Liver (tissue), 9 donors: ENCODE measurements around the gene CABLES1. TPM values are rescaled to one million over a fixed set of nuclear protein-coding genes. Genes with fewer than 3 reads are reported as not detected.

Experiments
- DNase-seq: peaks from one replicate; pipeline ENCODE4 v3.0.0-alpha.2; 2017; ENCODE audit warnings: low spot score
- H3K27ac ChIP-seq, 2 donors: one replicate each; pipeline ENCODE4 v1.7.0; 2013; ENCODE audit warnings: inconsistent platforms in 2 of 2, low read length in 2 of 2, control low read depth in 1 of 2, low read depth in 1 of 2, mild to moderate bottlenecking in 1 of 2
- H3K27me3 ChIP-seq, 4 donors: one replicate each; pipeline versions ENCODE4 v1.6.1 to v1.7.0; 2013; ENCODE audit warnings: low read length in 3 of 4, inconsistent platforms in 1 of 4, mild to moderate bottlenecking in 1 of 4, moderate library complexity in 1 of 4; ENCODE audit not compliant: control insufficient read depth in 4 of 4, insufficient read depth in 4 of 4
- H3K36me3 ChIP-seq, 4 donors: one replicate each; pipeline versions ENCODE4 v1.6.1 to v1.7.0; 2013; ENCODE audit warnings: low read length in 3 of 4, mild to moderate bottlenecking in 3 of 4, low read depth in 1 of 4, moderate library complexity in 1 of 4; ENCODE audit not compliant: control insufficient read depth in 4 of 4, insufficient read depth in 3 of 4
- H3K4me1 ChIP-seq, 4 donors: one replicate each; pipeline versions ENCODE4 v1.6.1 to v1.7.0; 2013; ENCODE audit warnings: low read length in 3 of 4, mild to moderate bottlenecking in 3 of 4, moderate library complexity in 1 of 4; ENCODE audit not compliant: control insufficient read depth in 4 of 4, insufficient read depth in 4 of 4
- H3K4me3 ChIP-seq, 3 donors: one replicate each; pipeline versions ENCODE4 v1.6.1 to v1.7.0; 2013; ENCODE audit warnings: low read length in 3 of 3, control low read depth in 1 of 3, low read depth in 1 of 3, mild to moderate bottlenecking in 1 of 3
- H3K9ac ChIP-seq, 2 donors: one replicate each; pipeline ENCODE4 v1.7.0; 2013; ENCODE audit warnings: low read length in 2 of 2, mild to moderate bottlenecking in 2 of 2, moderate library complexity in 2 of 2, control low read depth in 1 of 2, low read depth in 1 of 2
- H3K9me3 ChIP-seq, 4 donors: one replicate each; pipeline versions ENCODE4 v1.6.1 to v1.7.0; 2013; ENCODE audit warnings: low read length in 3 of 4; ENCODE audit not compliant: control insufficient read depth in 4 of 4
- EGR1 ChIP-seq, 2 donors: IDR thresholded peaks; 2 replicates each; pipeline ENCODE4 v1.6.1; 2016 to 2018; ENCODE audit warnings: antibody characterized with exemption in 2 of 2, low read depth in 2 of 2
- FOXA1 ChIP-seq: IDR thresholded peaks from 2 replicates; pipeline ENCODE4 v1.6.1; 2016; ENCODE audit warnings: antibody characterized with exemption
- HNF4A ChIP-seq, 2 donors: conservative IDR thresholded peaks; 2 replicates each; pipeline ENCODE4 v1.6.1; 2016; ENCODE audit warnings: antibody characterized with exemption in 2 of 2, mild to moderate bottlenecking in 2 of 2
- HNF4G ChIP-seq: IDR thresholded peaks from 2 replicates; pipeline ENCODE4 v1.6.1; 2016; ENCODE audit warnings: antibody characterized with exemption
- NR2F2 ChIP-seq: IDR thresholded peaks from 2 replicates; pipeline ENCODE4 v1.6.1; 2016; ENCODE audit warnings: antibody characterized with exemption
- RAD21 ChIP-seq, 2 donors: IDR thresholded peaks; 2 replicates each; pipeline ENCODE4 v1.6.1; 2016; ENCODE audit warnings: antibody characterized with exemption in 2 of 2, mild to moderate bottlenecking in 2 of 2
- RXRA ChIP-seq, 2 donors: IDR thresholded peaks; 2 replicates each; pipeline ENCODE4 v1.6.1; 2017 to 2018; ENCODE audit warnings: antibody characterized with exemption in 2 of 2, mild to moderate bottlenecking in 1 of 2
- SP1 ChIP-seq: IDR thresholded peaks from 2 replicates; pipeline ENCODE4 v1.6.1; 2018; ENCODE audit warnings: antibody characterized with exemption, mild to moderate bottlenecking
- YY1 ChIP-seq: IDR thresholded peaks from 2 replicates; pipeline ENCODE4 v1.6.1; 2016; ENCODE audit warnings: antibody characterized with exemption, mild to moderate bottlenecking
- WGBS: extraction: QIAGEN DNeasy Blood & Tissue Kit; methylation state at CpG from one replicate; pipeline ENCODE4 v1.1.7; 2013; 5-methylcytosine and 5-hydroxymethylcytosine counted together
- polyA plus RNA-seq, 2 donors: library from polyadenylated mRNA; stranded (reverse) in 1 of 2; unstranded in 1 of 2; fragments of 200-250 nt in 1 of 2; fragments of >200 nt in 1 of 2; fragmentation: Nextera tagmentation in 1 of 2; extraction: Ambion mirVana in 1 of 2; gene quantifications; one replicate each; pipeline versions ENCODE4 v1.2.1 to v1.2.3, GENCODE V29; 2013 to 2015
- total RNA-seq, 2 donors: library from RNA; depleted of rRNA; stranded (reverse); fragments of >200 nt; gene quantifications; one replicate each; pipeline ENCODE4 v1.2.3, GENCODE V29; 2014
- TF ChIP-seq, protein P1 (sequence below): IDR thresholded peaks from 2 replicates; pipeline ENCODE4 v1.6.1; 2016; ENCODE audit warnings: antibody characterized with exemption, mild to moderate bottlenecking
- donor health status: healthy.
- donor health status: healthy.
- donor health status: healthy.
- donor health status: healthy.
- donor health status: healthy.

The CABLES1 gene
- total and polyA plus RNA-seq, 4 donors, result 3.3 to 8.9 (median 4.5) TPM

- 83% methylated on average over 8 of the region's 8 CpGs for WGBS
- TF ChIP-seq YY1 (no peak), RAD21 (IDR thresholded peaks at IDR 0.05) (peak; percentile 14 to 33), HNF4G (no peak), FOXA1 (no peak), NR2F2 (peak; percentile 75), RXRA (IDR thresholded peaks at IDR 0.05) (peak in 1 of 2 donors; percentile 12), EGR1 (IDR thresholded peaks at IDR 0.05; ENCODE audit: low read depth in 2 of 2) (no peak)
- TF ChIP-seq, protein P1, sequence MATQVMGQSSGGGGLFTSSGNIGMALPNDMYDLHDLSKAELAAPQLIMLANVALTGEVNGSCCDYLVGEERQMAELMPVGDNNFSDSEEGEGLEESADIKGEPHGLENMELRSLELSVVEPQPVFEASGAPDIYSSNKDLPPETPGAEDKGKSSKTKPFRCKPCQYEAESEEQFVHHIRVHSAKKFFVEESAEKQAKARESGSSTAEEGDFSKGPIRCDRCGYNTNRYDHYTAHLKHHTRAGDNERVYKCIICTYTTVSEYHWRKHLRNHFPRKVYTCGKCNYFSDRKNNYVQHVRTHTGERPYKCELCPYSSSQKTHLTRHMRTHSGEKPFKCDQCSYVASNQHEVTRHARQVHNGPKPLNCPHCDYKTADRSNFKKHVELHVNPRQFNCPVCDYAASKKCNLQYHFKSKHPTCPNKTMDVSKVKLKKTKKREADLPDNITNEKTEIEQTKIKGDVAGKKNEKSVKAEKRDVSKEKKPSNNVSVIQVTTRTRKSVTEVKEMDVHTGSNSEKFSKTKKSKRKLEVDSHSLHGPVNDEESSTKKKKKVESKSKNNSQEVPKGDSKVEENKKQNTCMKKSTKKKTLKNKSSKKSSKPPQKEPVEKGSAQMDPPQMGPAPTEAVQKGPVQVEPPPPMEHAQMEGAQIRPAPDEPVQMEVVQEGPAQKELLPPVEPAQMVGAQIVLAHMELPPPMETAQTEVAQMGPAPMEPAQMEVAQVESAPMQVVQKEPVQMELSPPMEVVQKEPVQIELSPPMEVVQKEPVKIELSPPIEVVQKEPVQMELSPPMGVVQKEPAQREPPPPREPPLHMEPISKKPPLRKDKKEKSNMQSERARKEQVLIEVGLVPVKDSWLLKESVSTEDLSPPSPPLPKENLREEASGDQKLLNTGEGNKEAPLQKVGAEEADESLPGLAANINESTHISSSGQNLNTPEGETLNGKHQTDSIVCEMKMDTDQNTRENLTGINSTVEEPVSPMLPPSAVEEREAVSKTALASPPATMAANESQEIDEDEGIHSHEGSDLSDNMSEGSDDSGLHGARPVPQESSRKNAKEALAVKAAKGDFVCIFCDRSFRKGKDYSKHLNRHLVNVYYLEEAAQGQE, result no peak
- Histone ChIP-seq H3K9me3 (no peaks in the 10 kb centered on the region), H3K4me3 (no peak overlapping the region), H3K27ac (no peak overlapping the region), H3K27me3 (no peaks in the 10 kb centered on the region), H3K9ac (no peak overlapping the region), H3K36me3 (no peaks in the 10 kb centered on the region), H3K4me1 (peaks cover 0 to 1% (median 0%) of the 10 kb centered on the region in 4 donors)
- no peak for DNase-seq
Observed at GRCh38 chr18:23302851-23303527, 167.7 kb downstream of the CABLES1 start.

GRCh38 chr18:23306822-23307221 is 171.5 kb downstream of the CABLES1 start:
- 85% methylated on average over 6 of the region's 6 CpGs for WGBS
- no peak overlapping the region for H3K27ac ChIP-seq
- peaks cover 0 to 1% (median 0%) of the 10 kb centered on the region in 4 donors for H3K4me1 ChIP-seq
- DNase-seq, result no peak
- no peaks in the 10 kb centered on the region for H3K27me3 ChIP-seq
- TF ChIP-seq SP1, result no peak
- no peak overlapping the region for H3K4me3 ChIP-seq
- no peak overlapping the region for H3K9ac ChIP-seq
- H3K9me3 ChIP-seq, result no peaks in the 10 kb centered on the region
- H3K36me3 ChIP-seq, result no peaks in the 10 kb centered on the region

DNA sequence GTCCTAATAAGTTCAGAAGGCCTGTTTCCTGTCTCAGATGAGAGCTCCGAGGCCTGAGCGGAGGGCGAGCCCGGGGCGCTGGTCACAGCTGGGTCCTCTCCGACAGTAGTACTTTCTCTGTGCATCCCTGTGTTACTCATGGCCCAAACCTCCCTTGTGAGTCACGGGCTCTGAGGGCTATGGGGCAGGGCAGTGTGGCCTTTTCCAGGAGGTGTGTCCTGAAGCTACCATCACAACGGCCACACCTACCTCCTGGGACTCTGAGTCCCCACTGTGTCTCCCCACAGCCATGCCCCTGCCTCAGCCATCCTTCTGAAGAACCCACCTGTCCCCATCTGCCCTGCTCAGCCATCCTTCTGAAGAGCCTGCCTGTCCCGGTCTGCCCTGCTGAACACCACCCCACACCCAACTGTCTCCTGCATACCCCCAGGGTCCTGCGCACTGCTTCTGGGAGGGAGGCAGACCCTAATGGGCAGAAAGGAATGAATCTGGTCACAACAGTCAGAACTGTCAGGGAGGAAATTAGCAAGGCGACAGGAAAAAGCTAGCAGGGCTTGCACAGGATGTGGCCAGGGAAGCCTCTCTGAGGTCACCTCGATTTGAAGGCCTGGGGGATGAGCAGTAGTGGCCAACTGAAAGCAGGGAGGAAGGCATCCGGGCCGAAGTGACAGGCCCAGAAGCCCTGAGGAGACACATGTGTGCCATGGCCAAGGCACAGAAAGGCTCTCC is 172.4 kb downstream of the CABLES1 start:
- H3K27me3 ChIP-seq, result no peaks in the 10 kb centered on the region
- no peak overlapping the region for H3K9ac ChIP-seq
- no peak overlapping the region for H3K4me3 ChIP-seq
- TF ChIP-seq NR2F2 (peak; percentile 11), FOXA1 (no peak), HNF4A (conservative IDR thresholded peaks at IDR 0.05) (no peak)
- no peaks in the 10 kb centered on the region for H3K36me3 ChIP-seq
- 83% methylated on average over 14 of the region's 14 CpGs for WGBS
- no peak for DNase-seq
- peaks cover 0 to 6% (median 2%) of the 10 kb centered on the region in 4 donors for H3K4me1 ChIP-seq
- no peaks in the 10 kb centered on the region for H3K9me3 ChIP-seq
- no peak overlapping the region for H3K27ac ChIP-seq

Other genes with a start within 250 kb of the CABLES1 start
- gene RBBP8, start 202.2 kb upstream of the CABLES1 start, total RNA-seq, result 1 to 10 TPM; 7.6 to 9.8 TPM
- gene RBBP8, start 202.2 kb upstream of the CABLES1 start, polyA plus RNA-seq, result 1 to 10 TPM; 6.5 to 7.2 TPM